Keratinocyte (primary cell): Measurements from ENCODE around the gene CPLANE2. TPM values are rescaled to one million over a fixed set of nuclear protein-coding genes. Genes with fewer than 3 reads are reported as not detected.

Experiments
- DNase-seq: peaks from one replicate; pipeline ENCODE4 v3.0.0-alpha.2; 2011; ENCODE audit warnings: low read depth, missing footprints, low spot score
- FAIRE-seq: peaks from 2 replicates; lab custom pipeline; 2011; peaks lifted over from hg19 to GRCh38; lab: Jason Lieb, UNC
- H2AFZ ChIP-seq: 2 replicates; pipeline ENCODE4 v1.6.0; 2012; ENCODE audit warnings: low read length, control low read depth, inconsistent platforms; ENCODE audit not compliant: control insufficient read depth
- H3K27ac ChIP-seq: 2 replicates; pipeline ENCODE4 v1.5.1; 2011; ENCODE audit warnings: low read length; ENCODE audit not compliant: control insufficient read depth, insufficient read depth
- H3K27me3 ChIP-seq: 3 replicates; pipeline ENCODE4 v1.6.0; 2011; ENCODE audit warnings: low read length; ENCODE audit not compliant: control insufficient read depth, insufficient read depth; ENCODE audit errors: extremely low read depth
- H3K36me3 ChIP-seq, 2 experiments: 2 replicates in 1 of 2; 3 replicates in 1 of 2; pipeline ENCODE4 v1.5.1; 2011; ENCODE audit warnings: low read length in 2 of 2, mild to moderate bottlenecking in 1 of 2; ENCODE audit not compliant: control insufficient read depth in 2 of 2, insufficient read depth in 2 of 2; ENCODE audit errors: extremely low read depth in 1 of 2
- H3K4me1 ChIP-seq: 3 replicates; pipeline ENCODE4 v1.5.1; 2011; ENCODE audit warnings: low read length; ENCODE audit not compliant: control insufficient read depth, insufficient read depth; ENCODE audit errors: extremely low read depth
- H3K4me2 ChIP-seq: 3 replicates; pipeline ENCODE4 v1.6.0; 2011; ENCODE audit warnings: low read depth, low read length; ENCODE audit not compliant: control insufficient read depth, insufficient read depth; ENCODE audit errors: extremely low read depth
- H3K4me3 ChIP-seq, 3 experiments: fragments of 200-600 bp in 1 of 3; sonication (generic) in 1 of 3; 2 replicates in 2 of 3; 3 replicates in 1 of 3; pipeline ENCODE4 v1.5.1; 2011 to 2016; ENCODE audit warnings: low read length in 3 of 3, mild to moderate bottlenecking in 3 of 3, control low read depth in 2 of 3, inconsistent platforms in 1 of 3, low read depth in 1 of 3, mixed read lengths in 1 of 3, mixed run types in 1 of 3, moderate library complexity in 1 of 3; ENCODE audit not compliant: control insufficient read depth in 2 of 3, insufficient read depth in 2 of 3; ENCODE audit errors: extremely low read depth in 1 of 3
- H3K79me2 ChIP-seq: 2 replicates; pipeline ENCODE4 v1.6.0; 2012; ENCODE audit warnings: low read length; ENCODE audit not compliant: control insufficient read depth, insufficient read depth
- H3K9ac ChIP-seq: 3 replicates; pipeline ENCODE4 v1.6.0; 2011; ENCODE audit warnings: low read length; ENCODE audit not compliant: control insufficient read depth, insufficient read depth; ENCODE audit errors: extremely low read depth
- H3K9me1 ChIP-seq: 3 replicates; pipeline ENCODE4 v1.6.0; 2011; ENCODE audit warnings: low read length; ENCODE audit not compliant: control insufficient read depth, insufficient read depth; ENCODE audit errors: extremely low read depth
- H3K9me3 ChIP-seq: 2 replicates; pipeline ENCODE4 v1.5.1; 2012; ENCODE audit warnings: low read depth, low read length; ENCODE audit not compliant: control insufficient read depth
- H4K20me1 ChIP-seq: 3 replicates; pipeline ENCODE4 v1.6.0; 2011; ENCODE audit warnings: low read length; ENCODE audit not compliant: control insufficient read depth, insufficient read depth; ENCODE audit errors: extremely low read depth
- CTCF ChIP-seq, 3 experiments: IDR thresholded peaks in 1 of 3; conservative IDR thresholded peaks in 1 of 3; optimal IDR thresholded peaks in 1 of 3; 2 replicates in 2 of 3; 3 replicates in 1 of 3; pipeline versions ENCODE3 to v1.5.1; 2011; ENCODE audit warnings: low read length in 3 of 3, mild to moderate bottlenecking in 3 of 3, moderate library complexity in 2 of 3, control low read depth in 1 of 3, inconsistent platforms in 1 of 3; ENCODE audit not compliant: insufficient read depth in 2 of 3; ENCODE audit errors: extremely low read depth in 1 of 3
- EZH2 ChIP-seq: IDR thresholded peaks from one replicate; pipeline ENCODE4 v1.6.1; 2012; ENCODE audit warnings: inconsistent platforms, mild to moderate bottlenecking, low read length, moderate library complexity
- dilution Hi-C: fragments of 300-500 bp; cut with MboI; formaldehyde crosslinking; loops from one replicate; pipeline ENCODE4 v1.7.0; 2020; ENCODE audit warnings: low sequenced_read_pairs; ENCODE audit not compliant: extremely low pct_ligation_motif_present
- polyA plus RNA-seq, 5 experiments: library from polyadenylated mRNA; depleted of rRNA in 3 of 5; stranded (reverse) in 3 of 5; stranded (forward) in 1 of 5; unstranded in 1 of 5; fragments of >200 nt; gene quantifications; 1 replicate in 1 of 5; 2 replicates in 3 of 5; 3 replicates in 1 of 5; pipeline versions ENCODE4 v1.2.1 to v1.2.3, GENCODE V29; 2011 to 2012; ENCODE audit warnings: missing spikeins in 2 of 5, low read depth in 1 of 5, low replicate concordance in 1 of 5

The CPLANE2 gene
- polyA plus RNA-seq, 1 donor (not counting 4 experiments of a cell fraction or from before 2014, with no cell fraction given): 2.5 TPM

GRCh38 chr1:16212251-16212961 is 24.6 kb downstream of the CPLANE2 start, which contains the start of gene ARHGEF19:
Gene ARHGEF19 (minus strand): TSS chr1:16212652. CDS start chr1:16209054, 3,598 bp downstream.
- peak within 1 kb of the TSS; percentile 6 to 60 (median 46) for H3K4me3 ChIP-seq
- H3K4me2 ChIP-seq: peak within 1 kb of the TSS; percentile 89
- dilution Hi-C loops: no loop called here

GRCh38 chr1:16211824-16212223 is 25.2 kb downstream of the CPLANE2 start:
- Histone ChIP-seq H3K9ac (peak overlapping the region; percentile 53), H3K4me1 (peaks cover 39% of the 10 kb centered on the region), H3K4me3 (peak overlapping the region in 2 of 3 experiments; percentile 46 to 60), H3K36me3 (no peaks in the 10 kb centered on the region), H2AFZ (peak overlapping the region; percentile 63), H3K9me1 (no peaks in the 10 kb centered on the region), H3K9me3 (no peaks in the 10 kb centered on the region), H3K27me3 (no peaks in the 10 kb centered on the region), H3K4me2 (peak overlapping the region; percentile 89), H4K20me1 (no peaks in the 10 kb centered on the region), H3K79me2 (no peaks in the 10 kb centered on the region), H3K27ac (peak overlapping the region; percentile 21)
- FAIRE-seq (no peak), DNase-seq (no peak)
- no peak for TF ChIP-seq CTCF (optimal IDR thresholded peaks at IDR 0.05 in 1 of 3, IDR thresholded peaks at IDR 0.05 in 1 of 3, conservative IDR thresholded peaks at IDR 0.05 in 1 of 3; ENCODE audit: extremely low read depth in 1 of 3, insufficient read depth in 2 of 3, low read length in 3 of 3)
- no peak for TF ChIP-seq EZH2
- dilution Hi-C loops: no loop called here

More at GRCh38 chr1:16212251-16212961, 24.6 kb downstream of the CPLANE2 start, which contains the start of gene ARHGEF19:
- DNase-seq: no peak
- Histone ChIP-seq H3K36me3 (no peaks in the 10 kb centered on the region), H3K27me3 (no peaks in the 10 kb centered on the region), H3K9me3 (no peaks in the 10 kb centered on the region), H3K4me1 (peaks cover 42% of the 10 kb centered on the region), H3K9ac (peak within 1 kb of the TSS; percentile 53), H3K79me2 (no peaks in the 10 kb centered on the region), H3K9me1 (no peaks in the 10 kb centered on the region), H3K27ac (peak within 1 kb of the TSS; percentile 21), H4K20me1 (no peaks in the 10 kb centered on the region), H2AFZ (peak within 1 kb of the TSS; percentile 63)
- TF ChIP-seq CTCF (optimal IDR thresholded peaks at IDR 0.05 in 1 of 3, IDR thresholded peaks at IDR 0.05 in 1 of 3, conservative IDR thresholded peaks at IDR 0.05 in 1 of 3; ENCODE audit: extremely low read depth in 1 of 3, insufficient read depth in 2 of 3, low read length in 3 of 3) (no peak), EZH2 (no peak)
- peak; percentile 23 for FAIRE-seq
